HL-60 (cell line): Measurements from ENCODE around the gene NUDT22.

ENCODE experiments used
- DNase-seq, 2 experiments: peaks; one replicate each; pipeline ENCODE4 v3.0.0-alpha.2; 2010 to 2020; ENCODE audit warnings: low read depth in 1 of 2, low spot score in 1 of 2
- H3K27ac ChIP-seq: fragments of 250-450 bp; sonication (Bioruptor Pico); replicated peaks from 2 replicates; pipeline ENCODE4 v1.5.1; 2020; ENCODE audit warnings: mild to moderate bottlenecking, moderate library complexity
- H3K27me3 ChIP-seq: fragments of 250-450 bp; sonication (Bioruptor Pico); 2 replicates; pipeline ENCODE4 v1.5.1; 2021; ENCODE audit warnings: mild to moderate bottlenecking, moderate library complexity; ENCODE audit not compliant: insufficient read depth, poor library complexity, severe bottlenecking
- H3K4me3 ChIP-seq: replicated peaks from 2 replicates; pipeline ENCODE4 v1.5.1; 2011; ENCODE audit warnings: mild to moderate bottlenecking, control low read depth, low read length; ENCODE audit not compliant: insufficient read depth
- GABPA ChIP-seq: IDR thresholded peaks from 2 replicates; pipeline ENCODE4 v1.6.1; 2012; ENCODE audit warnings: low read depth
- POLR2AphosphoS5 ChIP-seq: IDR thresholded peaks from 2 replicates; pipeline ENCODE4 v1.6.1; 2012; ENCODE audit warnings: low read depth
- REST ChIP-seq: IDR thresholded peaks from 2 replicates; pipeline ENCODE4 v1.6.1; 2012; ENCODE audit warnings: low read depth; ENCODE audit not compliant: insufficient replicate concordance
- SPI1 ChIP-seq: IDR thresholded peaks from 2 replicates; pipeline ENCODE4 v1.6.1; 2012; ENCODE audit warnings: low read depth, mild to moderate bottlenecking, borderline replicate concordance
- TF ChIP-seq, protein P1 (sequence below): IDR thresholded peaks from one replicate; pipeline ENCODE4 v1.5.1; 2011; ENCODE audit warnings: low read length, control low read depth, inconsistent platforms; ENCODE audit not compliant: insufficient read depth

NUDT22 gene

DNA sequence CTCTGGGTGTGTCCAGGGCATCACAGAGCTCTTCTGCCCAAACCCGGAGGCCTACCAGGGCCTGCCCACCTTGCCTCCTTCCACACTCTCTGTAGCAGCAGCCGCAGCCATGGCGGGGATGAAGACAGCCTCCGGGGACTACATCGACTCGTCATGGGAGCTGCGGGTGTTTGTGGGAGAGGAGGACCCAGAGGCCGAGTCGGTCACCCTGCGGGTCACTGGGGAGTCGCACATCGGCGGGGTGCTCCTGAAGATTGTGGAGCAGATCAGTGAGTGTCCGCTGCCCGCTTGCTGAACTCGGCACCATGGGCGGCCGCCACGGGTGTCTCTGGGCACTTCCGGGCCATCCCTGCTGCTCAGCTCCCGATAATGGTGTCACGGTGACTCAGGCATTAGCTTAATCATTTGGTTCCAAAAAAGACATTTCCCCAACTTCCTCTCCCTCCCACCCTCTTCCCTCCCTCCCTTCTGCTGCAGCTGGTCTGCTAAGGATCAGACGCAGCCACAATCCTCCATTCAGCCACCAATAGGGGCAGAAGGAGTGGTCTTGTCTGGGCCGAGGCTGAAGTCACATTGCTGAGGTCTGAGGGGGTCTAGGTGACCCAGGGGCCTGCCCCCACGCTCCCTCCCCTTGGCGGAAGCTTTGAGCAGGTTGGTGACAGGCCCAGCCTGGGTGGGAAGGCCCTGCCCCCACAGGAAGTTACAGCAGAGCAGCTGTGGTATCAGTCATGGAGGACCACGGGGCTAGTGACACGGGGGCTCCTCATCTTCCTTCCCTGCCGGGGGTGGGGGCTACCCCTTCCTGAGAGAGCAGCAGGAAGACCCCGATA, 18.6 kb upstream of the NUDT22 start:
- DNase-seq, result peak; percentile 85 to 90
- TF ChIP-seq POLR2AphosphoS5, result no peak; the same call in none of the 2 replicates
- TF ChIP-seq GABPA, result peak; percentile 56
- TF ChIP-seq SPI1, result peak; percentile 85
- peak overlapping the region; percentile 89 for H3K27ac ChIP-seq
- H3K27me3 ChIP-seq, result no peaks in the 10 kb centered on the region
- H3K4me3 ChIP-seq, result peak overlapping the region; percentile 87

- DNase-seq, result no peak
Observed at GRCh38 chr11:64208086-64208795, 17.8 kb upstream of the NUDT22 start.

DNA sequence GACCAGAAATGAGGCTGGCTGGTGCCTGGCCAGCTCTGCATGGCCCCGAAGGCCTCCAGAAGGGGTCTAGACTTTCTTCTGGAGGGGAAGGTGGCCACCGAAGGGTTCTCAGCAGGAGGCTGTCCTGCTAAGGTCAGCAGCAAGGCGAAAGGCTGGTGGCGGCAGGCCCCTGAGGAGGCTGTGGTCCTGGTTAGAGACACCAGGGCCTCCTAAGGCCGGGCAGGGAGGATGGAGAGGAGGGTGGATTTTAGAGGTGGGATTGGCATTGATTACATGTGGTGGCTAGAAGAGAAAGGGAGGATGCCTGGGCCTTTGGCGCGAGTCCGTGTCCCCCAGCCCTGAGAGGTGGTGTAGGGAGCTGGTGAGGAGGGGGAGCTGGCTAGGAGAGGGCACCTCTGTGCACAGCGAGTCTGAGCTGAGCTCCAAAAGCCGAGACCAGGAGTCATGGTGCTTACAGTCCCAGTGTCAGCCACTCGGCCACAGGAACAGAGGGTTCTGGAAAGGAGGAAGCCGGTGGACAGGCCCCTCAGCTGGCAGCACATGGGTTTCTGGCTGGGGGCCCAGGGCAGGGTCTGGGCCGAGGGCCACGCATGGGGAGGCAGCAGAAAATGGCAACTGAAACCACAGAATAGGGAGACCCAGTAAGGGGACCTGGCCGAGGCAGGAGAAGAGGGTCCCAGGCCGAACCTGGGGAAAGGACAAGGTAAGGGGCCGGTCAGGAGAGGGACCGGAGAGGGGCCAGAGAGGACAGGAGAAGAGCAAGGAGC, 17.1 kb upstream of the NUDT22 start:
- Histone ChIP-seq H3K27me3 (no peaks in the 10 kb centered on the region), H3K4me3 (no peak overlapping the region), H3K27ac (peak overlapping the region; percentile 89)
- TF ChIP-seq SPI1, result no peak
- no peak for TF ChIP-seq POLR2AphosphoS5
- TF ChIP-seq REST, result no peak
- no peak for TF ChIP-seq GABPA
- TF ChIP-seq, protein P1, sequence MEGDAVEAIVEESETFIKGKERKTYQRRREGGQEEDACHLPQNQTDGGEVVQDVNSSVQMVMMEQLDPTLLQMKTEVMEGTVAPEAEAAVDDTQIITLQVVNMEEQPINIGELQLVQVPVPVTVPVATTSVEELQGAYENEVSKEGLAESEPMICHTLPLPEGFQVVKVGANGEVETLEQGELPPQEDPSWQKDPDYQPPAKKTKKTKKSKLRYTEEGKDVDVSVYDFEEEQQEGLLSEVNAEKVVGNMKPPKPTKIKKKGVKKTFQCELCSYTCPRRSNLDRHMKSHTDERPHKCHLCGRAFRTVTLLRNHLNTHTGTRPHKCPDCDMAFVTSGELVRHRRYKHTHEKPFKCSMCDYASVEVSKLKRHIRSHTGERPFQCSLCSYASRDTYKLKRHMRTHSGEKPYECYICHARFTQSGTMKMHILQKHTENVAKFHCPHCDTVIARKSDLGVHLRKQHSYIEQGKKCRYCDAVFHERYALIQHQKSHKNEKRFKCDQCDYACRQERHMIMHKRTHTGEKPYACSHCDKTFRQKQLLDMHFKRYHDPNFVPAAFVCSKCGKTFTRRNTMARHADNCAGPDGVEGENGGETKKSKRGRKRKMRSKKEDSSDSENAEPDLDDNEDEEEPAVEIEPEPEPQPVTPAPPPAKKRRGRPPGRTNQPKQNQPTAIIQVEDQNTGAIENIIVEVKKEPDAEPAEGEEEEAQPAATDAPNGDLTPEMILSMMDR, result no peak
- no peak for DNase-seq

More at GRCh38 chr11:64208086-64208795, 17.8 kb upstream of the NUDT22 start:
- peak overlapping the region; percentile 89 for H3K27ac ChIP-seq
- peak overlapping the region; percentile 87 for H3K4me3 ChIP-seq
- no peaks in the 10 kb centered on the region for H3K27me3 ChIP-seq
- TF ChIP-seq SPI1 (no peak), GABPA (no peak), REST (no peak), POLR2AphosphoS5 (no peak; the same call in 1 of the 2 replicates)
- TF ChIP-seq, protein P1, result no peak

DNA sequence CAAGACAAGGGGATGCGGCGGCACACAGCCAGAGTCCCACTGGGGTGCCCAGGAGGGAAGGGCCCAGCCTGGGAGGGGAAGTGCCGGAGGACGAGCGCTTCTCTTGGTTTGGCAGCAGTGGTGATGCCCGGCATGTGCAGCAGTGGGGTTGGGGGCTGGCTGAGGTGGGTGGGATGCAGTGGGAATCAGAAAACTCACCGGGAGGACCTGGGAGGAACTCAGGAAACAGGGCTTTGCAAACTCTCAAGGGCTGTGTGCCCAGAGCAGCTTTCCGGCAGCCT, 16.6 kb upstream of the NUDT22 start:
- no peak for TF ChIP-seq GABPA
- TF ChIP-seq POLR2AphosphoS5, result no peak
- no peak for TF ChIP-seq REST
- TF ChIP-seq SPI1, result no peak
- TF ChIP-seq, protein P1, result no peak
- Histone ChIP-seq H3K27ac (no peak overlapping the region), H3K27me3 (no peaks in the 10 kb centered on the region), H3K4me3 (no peak overlapping the region)
- no peak for DNase-seq
